HuH-7.5 (cell line): ENCODE data around the gene UNC50.

Source experiments
- DNase-seq: peaks from one replicate; pipeline ENCODE4 v3.0.0; 2011; ENCODE audit warnings: low spot score

The UNC50 gene, protein sequence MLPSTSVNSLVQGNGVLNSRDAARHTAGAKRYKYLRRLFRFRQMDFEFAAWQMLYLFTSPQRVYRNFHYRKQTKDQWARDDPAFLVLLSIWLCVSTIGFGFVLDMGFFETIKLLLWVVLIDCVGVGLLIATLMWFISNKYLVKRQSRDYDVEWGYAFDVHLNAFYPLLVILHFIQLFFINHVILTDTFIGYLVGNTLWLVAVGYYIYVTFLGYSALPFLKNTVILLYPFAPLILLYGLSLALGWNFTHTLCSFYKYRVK

DNA sequence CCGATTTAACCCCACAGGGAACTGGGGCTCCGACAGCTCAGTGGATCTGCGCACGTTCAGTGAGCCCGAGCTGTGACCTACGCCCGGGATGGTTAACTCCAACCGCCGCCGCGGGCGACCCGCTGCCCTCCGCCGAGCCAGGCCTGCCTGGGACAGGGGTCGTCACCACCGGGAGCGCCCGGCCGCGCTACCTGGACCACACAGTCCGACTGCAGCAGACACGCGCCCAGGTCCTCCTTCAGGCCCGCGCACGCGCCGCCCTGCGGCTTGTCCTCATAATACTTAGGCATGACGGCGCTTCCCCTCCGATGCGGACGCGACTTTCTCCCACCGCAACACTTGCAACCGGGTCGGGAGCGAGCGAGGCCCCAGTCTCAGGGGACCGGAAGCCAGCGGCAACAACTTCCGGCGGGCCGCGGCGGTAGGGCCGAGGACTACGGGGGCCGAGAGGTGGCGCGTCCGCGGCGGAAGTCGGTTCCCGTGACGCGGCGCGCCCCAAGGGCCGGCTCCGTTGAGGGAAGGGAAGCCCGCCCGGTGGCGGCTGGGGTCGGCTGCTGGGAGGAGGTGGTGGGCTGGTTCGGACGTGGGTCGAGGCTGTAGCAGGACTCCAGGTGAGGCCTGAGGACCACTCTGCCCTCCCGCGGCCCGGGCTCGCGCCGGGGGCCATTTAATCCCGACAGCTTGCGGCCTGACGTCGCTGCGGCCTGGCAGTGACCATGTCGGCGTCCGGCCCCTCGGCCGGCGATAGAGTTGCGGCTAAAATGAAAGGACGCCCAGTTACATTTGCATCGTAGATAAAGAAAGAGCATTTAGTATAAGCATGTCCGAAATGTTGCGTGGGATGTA lies at the start of gene UNC50, which contains the start of gene COA5:
Gene UNC50, plus strand, starts transcription at position 474 of the 846 bp plus-strand sequence. CDS start 1,171 bp downstream, outside the sequence.
Gene COA5, minus strand, starts transcription at position 397 of the 846 bp plus-strand sequence. Its CDS starts 107 bp downstream, at position 290.
- DNase-seq: peak; percentile 95

DNA sequence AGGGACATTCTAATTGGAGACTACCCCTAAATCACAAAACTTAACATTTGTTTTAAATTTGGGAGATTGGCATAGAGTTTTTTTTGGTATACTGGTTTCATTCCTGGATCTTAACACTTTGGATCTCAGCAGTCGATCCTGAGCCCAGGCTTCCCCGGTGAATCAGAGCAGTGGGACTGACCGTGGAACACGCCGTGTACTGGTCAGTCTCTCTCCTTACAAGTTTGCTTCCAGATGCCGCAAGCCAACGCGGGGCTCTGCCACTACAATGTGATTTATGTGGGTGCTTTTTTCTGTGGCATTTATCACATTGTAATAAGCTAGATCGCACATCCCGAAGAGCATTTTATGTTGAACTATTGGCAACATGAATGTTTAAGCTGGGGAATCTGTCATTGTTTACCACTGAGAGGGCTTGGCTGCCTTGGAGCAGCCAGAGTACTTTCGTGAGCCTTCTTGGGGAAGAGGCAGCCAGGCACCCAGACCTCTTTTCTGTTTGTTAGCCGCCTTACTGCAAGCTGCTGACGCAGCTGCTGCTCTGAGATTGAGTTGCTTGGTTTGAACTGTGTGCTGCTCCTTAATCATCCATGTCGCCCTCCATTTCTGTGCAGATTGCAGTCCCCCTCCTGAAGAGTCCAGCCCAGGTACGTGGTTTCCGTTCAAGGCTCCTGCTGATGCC lies 49.4 kb upstream of the UNC50 start:
- DNase-seq: no peak

DNA sequence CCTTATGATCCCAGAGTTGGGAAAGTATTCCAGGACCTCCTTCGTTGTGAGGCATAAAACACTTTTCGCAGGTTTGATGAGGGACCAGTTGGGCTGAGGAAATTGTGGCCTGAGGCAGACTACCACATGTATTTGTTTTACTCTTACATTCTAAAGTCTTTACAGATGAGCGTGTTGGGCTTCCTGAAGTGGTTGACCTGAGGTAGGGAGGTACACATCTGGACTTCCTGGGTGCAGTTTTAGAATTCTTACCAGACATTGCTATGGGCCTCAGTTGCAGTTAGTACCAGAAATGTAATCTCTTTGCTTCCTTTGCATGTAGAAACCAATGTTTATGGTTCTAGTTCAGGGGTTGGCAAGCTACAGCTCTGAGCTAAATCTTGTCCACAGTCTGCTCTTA lies 48.8 kb upstream of the UNC50 start:
- DNase-seq: no peak

DNA sequence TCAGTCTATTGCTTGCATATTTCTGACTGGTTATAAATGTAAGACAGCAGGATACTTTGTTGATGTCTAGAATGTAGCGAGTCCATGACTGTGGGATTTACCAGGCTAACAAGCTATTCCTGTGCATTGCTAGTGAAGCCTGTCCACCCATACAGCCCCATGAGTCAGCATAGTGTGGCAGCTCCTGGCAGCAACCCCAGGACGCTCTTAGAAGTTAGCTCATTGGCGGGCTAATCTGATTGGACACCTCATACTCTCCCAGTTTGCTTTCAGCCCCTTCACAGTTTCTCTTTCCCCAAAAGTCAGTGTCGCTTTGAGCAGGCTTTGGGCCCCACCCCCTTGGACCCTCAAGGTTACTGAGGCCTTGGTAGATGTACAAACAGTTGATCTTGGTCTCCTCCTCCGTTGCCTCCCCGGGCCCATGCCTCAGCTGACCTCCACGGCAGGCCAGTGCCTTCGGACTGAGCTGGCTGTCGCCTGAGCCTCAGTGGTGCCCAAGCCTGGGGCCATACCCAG lies 48.1 kb upstream of the UNC50 start:
- DNase-seq: no peak

DNA sequence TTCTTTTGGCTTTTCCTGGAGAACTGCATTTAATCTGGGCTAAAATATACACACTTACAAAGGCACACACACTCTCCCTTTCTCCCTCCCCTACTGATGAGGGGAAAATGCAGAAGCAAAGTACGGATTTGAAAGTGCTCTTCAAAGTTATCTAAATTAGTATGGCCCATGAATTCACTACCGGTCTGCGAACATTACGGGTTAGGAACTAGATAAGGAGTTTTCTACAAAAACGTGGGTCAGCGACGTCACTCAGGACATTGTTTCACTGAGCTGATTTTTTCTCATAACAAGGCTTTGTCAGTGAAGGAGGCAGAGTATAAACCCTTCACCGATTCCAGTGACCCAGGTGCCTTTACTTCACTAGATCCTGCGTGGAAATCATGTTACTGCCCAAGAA lies 47.4 kb upstream of the UNC50 start:
- no peak for DNase-seq

DNA sequence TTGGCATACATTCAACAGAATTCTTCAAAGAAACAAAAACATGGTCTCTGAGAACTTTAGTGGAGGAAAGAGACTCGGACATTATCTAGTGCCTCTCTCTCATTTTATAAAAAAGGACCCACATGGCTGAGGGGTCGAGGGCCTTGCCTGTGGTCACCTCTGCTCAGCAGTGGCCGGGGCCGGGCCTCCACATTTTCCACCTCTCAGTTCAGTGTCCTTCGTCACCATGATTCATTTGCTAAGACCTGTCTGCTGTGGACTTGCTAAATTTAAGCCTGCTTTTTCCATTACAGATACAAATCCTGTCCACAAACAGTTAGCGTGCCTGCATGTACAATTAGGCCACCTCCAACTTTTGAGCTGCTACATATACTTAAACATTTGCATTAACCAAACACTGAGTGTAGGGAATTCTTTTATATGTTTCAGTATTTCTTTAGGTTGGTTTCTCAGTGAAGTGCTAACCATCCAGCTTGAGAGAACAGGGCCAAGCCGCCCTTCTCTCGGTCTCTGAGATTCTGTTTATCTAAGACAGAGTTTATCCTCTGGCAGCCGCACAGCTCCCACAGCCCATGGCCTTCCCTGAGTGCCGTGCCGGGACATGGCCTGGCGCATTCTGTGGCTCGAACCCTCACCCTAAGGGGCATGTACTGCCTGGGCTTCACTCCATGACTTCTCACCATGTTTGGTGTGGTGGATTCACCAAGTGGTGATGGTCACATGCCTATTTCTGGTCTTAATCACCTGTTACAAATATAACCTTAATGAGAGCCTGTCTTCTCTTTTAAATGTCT lies 46.3 kb upstream of the UNC50 start:
- DNase-seq: no peak

DNA sequence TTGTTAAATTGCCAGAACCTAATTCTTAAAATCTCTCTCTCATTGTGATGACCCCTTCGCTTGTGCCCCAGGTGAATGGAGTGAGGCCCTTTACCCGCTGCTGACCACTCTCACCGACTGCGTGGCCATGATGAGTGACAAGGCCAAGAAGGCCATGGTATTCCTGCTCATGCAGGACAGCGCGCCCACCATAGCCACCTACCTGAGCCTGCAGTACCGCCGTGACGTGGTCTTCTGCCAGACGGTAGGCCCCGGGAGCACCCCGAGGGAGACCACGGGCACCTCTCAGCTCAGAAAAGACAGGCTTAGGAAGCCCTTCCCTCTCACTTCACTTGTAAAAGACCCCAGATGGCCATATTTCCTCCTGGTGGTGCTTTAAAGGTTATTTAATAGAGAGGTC lies 45.0 kb upstream of the UNC50 start:
- no peak for DNase-seq

DNA sequence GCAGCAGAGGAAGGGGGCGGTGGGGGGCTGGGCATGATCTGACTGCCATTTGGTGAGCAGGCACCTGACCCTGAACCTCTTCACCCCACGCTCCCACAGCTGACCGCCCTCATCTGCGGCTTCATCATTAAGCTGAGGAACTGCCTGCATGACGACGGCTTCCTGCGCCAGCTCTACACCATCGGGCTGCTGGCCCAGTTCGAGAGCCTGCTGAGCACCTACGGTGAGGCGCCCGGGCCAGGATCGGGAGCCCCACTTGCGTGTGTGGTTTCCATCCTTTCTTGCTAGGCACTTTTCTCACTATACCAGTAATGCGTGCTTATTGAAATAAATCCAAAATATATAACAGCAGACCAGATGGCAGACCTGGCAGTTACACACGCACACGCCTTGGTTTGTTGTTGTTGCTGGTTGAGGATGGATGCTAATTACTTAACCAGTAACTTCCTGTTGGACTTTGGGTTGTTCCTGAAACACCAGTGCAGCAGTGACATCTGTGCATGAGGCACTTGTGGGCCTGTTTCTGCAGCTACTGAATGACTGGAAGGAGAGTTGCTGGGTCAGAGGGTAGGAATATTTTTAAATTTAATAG lies 43.8 kb upstream of the UNC50 start:
- no peak for DNase-seq

DNA sequence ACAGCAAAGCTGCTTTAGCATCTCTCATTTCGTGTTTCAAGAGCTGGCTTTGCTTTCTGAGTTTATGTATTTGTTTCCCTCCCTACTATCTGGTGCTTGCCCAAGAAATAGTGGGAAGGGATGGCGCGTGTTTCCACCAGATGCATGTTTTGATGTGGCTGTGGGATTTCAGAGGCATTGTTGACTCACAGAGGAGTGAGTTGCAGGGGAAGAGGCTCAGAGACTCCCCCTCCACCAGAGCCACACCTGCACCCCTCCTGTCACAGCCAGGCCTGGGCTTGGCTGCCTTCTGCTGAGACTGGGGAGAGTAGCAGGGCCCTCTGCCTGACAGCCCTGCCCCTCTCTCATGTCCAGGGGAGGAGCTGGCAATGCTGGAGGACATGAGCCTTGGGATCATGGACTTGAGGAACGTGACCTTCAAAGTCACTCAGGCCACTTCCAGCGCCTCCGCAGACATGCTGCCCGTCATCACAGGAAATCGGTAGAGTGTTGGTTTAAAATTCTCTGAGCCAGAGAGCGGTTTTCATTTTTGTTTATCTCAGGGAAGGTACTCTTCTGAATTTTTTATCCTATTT lies 43.0 kb upstream of the UNC50 start:
- DNase-seq: no peak

DNA sequence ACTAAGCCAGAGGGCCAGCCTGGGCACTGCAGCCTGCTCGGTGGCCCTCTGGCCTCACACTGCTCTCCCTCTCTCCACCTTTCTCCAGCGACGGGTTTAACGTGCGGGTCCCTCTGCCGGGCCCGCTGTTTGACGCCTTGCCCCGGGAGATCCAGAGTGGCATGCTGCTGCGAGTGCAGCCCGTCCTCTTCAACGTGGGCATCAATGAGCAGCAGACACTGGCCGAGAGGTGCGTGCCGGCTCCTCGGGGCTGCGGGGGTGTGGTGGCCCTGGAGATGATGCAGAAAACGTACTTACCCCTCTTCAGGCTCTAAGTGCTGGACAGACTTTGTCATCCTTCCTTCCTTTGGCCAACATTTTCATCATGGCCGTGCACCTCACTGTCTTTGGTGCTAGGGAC lies 42.4 kb upstream of the UNC50 start:
- DNase-seq: no peak

DNA sequence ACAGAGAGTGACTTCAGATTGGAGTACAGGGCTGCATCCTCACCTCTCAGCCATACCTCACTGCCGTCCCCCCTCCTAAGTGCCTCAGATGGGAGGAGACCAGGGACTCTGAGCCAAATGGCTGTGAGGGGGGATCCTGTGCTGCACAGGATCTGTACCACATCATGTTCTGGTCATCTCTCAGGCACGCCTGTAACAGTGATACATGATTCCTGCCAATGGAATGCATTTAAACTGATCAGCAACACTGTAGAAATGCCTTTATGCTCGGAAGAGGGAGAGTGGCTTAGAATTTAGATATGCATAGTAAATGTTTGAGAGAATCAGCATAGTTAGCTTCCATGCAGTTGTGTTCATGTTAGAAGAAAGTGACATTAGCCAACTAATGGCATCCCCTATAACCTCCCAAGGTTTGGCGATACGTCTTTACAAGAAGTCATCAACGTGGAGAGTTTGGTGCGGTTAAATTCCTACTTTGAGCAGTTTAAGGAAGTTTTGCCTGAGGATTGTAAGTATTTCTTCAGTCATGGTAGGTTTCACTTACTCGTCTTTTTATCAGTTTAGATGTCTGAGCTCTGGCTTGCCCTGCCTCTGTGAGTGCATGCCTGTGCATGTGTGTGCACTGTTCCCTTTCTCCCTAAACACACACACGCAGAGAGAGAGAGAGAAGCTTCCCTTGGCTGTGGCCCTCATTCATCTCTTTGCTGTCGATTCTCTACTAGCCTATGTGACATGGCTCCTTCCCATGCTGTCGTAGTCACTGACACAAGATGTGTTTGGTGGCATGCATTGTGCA lies 40.0 kb upstream of the UNC50 start:
- DNase-seq: no peak

DNA sequence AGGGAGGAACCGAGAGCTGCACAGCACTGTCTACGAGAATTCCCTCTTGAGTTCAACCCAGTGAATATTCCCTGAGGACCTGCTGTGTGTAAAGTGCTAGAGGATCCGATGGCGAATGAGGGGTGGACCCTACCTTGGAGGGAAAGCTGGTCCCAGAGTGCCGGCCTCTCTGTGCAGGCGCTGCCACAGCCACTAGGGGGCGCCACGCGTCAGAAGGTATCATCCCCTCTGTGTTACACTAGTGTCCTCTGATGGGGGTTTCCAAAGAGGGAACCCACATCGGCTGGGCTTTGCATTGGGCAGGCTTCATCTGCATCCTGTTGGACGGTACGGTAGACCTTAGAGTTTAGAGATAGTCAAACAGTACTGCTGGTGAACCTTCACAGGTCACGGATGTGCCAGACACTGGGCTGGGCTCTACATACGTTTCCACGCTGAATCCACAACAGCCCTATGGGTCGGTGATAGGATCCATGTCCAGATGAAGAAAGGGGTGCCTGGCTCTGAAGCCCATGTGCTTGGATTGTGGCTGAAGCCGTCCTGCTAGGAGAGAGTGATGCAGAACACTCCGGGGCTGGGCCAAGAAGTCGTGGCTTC lies 39.1 kb upstream of the UNC50 start:
- DNase-seq: peak; percentile 92

DNA sequence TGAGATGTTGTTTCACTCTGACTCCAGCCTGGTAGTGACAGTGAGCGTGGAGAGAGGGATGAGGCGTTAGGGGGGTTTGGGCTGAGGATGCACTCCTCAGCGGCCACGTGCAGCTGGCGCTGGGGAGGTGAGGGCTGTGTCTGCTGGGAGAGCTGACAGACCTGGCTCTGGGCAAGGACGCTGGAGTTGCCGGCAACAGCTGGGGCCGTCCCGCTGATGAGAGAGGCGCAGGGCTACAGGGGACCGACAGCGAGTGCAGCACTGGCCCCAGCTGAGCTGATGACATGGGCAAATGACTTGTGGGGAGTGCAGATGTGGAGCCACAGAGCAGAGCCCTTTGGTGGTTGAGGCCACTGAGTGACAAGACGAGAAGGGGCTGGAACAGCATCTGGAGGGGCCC lies 38.5 kb upstream of the UNC50 start:
- DNase-seq: no peak

DNA sequence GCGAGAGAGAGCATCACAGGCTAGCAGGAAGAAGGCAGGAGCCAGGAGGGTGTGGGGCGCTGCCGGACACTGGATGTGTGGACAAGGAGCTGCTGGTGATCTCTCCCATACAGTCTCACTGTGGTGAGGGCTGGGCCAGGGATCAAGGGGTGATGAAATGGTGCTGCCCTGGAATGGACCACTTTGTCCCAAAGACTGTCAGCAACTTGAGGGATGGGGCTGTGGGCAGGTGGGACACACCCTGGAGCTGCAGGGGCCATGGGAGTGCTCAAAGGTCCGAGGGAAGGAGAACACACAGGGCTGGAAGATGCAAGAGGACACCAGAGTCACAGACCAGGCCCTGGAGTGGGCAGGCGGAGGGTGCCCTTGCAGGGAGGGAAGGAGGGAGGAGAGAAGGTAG lies 38.0 kb upstream of the UNC50 start:
- DNase-seq: no peak

DNA sequence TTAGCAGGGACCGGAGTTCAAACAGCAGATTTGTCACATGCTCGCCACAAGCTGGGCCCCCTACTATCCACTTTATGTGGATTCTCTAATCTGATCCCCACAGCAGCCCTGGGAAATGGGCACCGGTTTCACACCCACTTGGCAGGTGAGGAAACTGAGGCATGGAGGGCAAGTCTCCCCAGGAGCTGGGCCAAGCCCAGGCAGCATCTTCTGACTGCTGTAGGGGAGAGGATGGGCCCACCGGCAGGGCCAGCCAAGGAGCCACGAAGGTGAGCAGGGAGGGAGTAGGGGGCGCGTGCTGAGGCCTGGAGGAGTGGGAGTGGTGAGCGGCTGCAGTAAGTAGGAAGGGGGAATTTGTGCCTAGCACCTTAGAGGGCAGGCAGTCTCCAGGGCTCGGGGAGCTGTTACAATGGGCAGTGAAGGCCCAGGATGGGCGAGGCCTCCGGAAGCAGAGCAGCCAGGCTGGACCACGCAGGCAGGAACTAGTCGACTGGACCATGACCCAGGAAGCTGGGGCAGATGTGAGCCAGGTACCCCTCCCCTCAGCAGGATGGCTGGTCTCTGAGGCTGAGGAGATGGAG lies 37.2 kb upstream of the UNC50 start:
- no peak for DNase-seq

DNA sequence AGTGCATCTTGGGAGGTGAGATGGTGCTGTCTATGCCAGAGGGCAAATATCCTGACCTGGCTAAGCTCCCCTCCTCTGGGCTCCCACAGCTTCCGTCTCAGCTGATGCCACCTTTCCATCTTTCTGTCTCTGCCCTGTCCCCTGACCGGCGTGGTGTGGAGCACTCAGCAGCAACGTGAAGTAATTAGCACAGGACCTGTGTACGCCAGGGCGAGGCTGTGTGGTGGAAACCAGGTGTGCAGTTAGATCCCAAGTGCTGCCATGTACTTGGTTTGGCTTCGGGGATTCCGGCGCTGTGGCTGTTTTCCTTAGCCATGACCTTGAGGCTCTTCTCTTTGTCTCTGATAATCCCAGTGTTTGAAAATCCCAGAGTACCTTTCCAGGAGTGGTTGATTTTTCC lies 36.6 kb upstream of the UNC50 start:
- no peak for DNase-seq

DNA sequence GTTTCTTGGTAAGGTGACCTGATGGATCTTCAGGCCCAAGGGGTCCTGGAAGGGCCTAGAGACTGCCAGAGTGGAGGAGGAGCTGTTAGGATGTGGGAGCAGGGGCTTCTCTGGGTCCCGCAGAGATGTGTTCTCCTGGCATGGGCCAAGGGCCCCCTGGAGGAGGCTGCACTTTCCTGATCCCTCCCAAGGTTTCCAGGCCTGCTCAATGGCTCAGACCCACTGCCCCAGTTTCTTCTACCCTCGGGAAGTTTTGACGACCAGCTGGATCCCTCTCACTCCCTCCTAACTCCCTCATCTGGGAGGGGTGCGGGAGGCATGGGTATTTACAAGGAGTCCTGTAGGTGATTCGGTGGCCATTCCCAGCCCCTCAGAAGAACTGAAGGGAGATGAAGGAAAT lies 36.2 kb upstream of the UNC50 start:
- DNase-seq: no peak

DNA sequence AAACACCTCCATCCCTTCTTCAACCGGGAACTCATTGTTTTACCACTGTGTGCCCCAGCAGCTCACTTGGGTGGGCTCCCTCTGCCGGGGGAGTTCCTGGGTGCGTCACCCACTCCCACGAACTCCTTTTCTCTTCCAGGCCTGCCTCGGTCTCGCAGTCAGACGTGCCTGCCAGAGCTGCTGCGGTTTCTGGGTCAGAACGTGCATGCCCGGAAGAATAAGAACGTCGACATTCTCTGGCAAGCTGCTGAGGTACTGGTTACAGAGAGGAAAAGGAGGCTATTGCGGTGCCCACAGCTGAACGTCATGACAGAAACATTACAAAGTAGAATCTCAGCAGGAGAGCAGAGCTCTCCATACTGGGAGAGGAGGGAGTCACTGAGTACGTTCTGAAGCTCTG lies 35.7 kb upstream of the UNC50 start:
- no peak for DNase-seq

DNA sequence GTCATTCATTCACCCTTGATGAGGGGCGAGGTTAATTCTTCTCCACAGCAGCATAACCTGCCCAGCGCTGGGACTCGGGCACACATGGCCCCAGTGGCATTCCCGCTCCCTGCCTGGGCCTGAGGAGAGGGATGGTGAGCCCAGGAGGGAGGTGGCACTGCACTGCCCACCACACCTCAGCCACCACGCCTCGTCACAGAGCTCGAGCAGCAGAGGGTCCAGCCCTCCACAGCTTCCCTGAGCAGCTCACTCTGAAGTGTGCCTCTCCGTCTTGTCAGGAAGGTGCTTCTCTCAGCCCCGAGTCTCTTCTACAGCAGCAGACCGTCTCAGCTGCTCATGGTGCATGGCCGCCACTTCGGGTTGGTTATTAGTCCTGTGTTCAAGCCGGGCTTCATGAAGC lies 35.0 kb upstream of the UNC50 start:
- no peak for DNase-seq
